Loucy (cell line): ENCODE measurements around the gene TIAM1.

Experiments
- H2AFZ ChIP-seq: fragments of 200-600 bp; sonication (generic); 2 replicates; pipeline ENCODE4 v1.6.0; 2016; ENCODE audit warnings: antibody characterized with exemption, mild to moderate bottlenecking, low read length, moderate library complexity
- H3F3A ChIP-seq: fragments of 200-600 bp; 2 replicates; pipeline ENCODE4 v1.6.0; 2016; ENCODE audit warnings: antibody characterized with exemption, low read depth, mild to moderate bottlenecking
- H3K27me3 ChIP-seq: fragments of 200-600 bp; sonication (generic); 2 replicates; pipeline ENCODE4 v1.6.1; 2014; ENCODE audit warnings: low read length, mild to moderate bottlenecking; ENCODE audit not compliant: insufficient read depth, poor library complexity, severe bottlenecking
- H3K36me3 ChIP-seq: fragments of 200-600 bp; sonication (generic); 2 replicates; pipeline ENCODE4 v1.6.1; 2016; ENCODE audit warnings: low read length; ENCODE audit not compliant: insufficient read depth
- H3K4me1 ChIP-seq: fragments of 200-600 bp; sonication (generic); 2 replicates; pipeline ENCODE4 v1.5.1; 2014; ENCODE audit warnings: low read length, mild to moderate bottlenecking; ENCODE audit not compliant: insufficient read depth, poor library complexity, severe bottlenecking
- H3K4me2 ChIP-seq: fragments of 200-600 bp; sonication (generic); 2 replicates; pipeline ENCODE4 v1.6.0; 2014; ENCODE audit warnings: antibody characterized with exemption, low read length, low read depth, mild to moderate bottlenecking; ENCODE audit not compliant: poor library complexity, severe bottlenecking
- H3K4me3 ChIP-seq: fragments of 200-600 bp; sonication (generic); 2 replicates; pipeline ENCODE4 v1.5.1; 2014; ENCODE audit warnings: low read length, mild to moderate bottlenecking, mixed read lengths; ENCODE audit not compliant: poor library complexity, severe bottlenecking
- H3K79me2 ChIP-seq: fragments of 200-600 bp; sonication (generic); 2 replicates; pipeline ENCODE4 v1.6.1; 2014; ENCODE audit warnings: low read length; ENCODE audit not compliant: insufficient read depth
- H3K9ac ChIP-seq: fragments of 200-600 bp; sonication (generic); 2 replicates; pipeline ENCODE4 v1.6.0; 2014; ENCODE audit warnings: mild to moderate bottlenecking, low read depth, low read length, moderate library complexity; ENCODE audit not compliant: poor library complexity, severe bottlenecking
- H3K9me2 ChIP-seq: fragments of 200-600 bp; sonication (generic); replicated peaks from 2 replicates; pipeline ENCODE4 v1.6.1; 2016; ENCODE audit warnings: low read depth, low read length, mixed read lengths
- H3K9me3 ChIP-seq: fragments of 200-600 bp; sonication (generic); 2 replicates; pipeline ENCODE4 v1.6.1; 2014; ENCODE audit warnings: mild to moderate bottlenecking, antibody characterized with exemption, low read length, low read depth; ENCODE audit not compliant: insufficient read depth
- H4K20me1 ChIP-seq: fragments of 200-600 bp; sonication (generic); 2 replicates; pipeline ENCODE4 v1.6.0; 2014; ENCODE audit warnings: antibody characterized with exemption, low read length, mild to moderate bottlenecking; ENCODE audit not compliant: insufficient read depth, poor library complexity, severe bottlenecking
- EZH2phosphoT487 ChIP-seq: fragments of 200-600 bp; IDR thresholded peaks from 2 replicates; pipeline ENCODE4 v1.6.1; 2018; ENCODE audit warnings: antibody characterized with exemption, mild to moderate bottlenecking, moderate library complexity, borderline replicate concordance
- TF ChIP-seq, protein P1 (sequence below): fragments of 200-600 bp; sonication (generic); conservative IDR thresholded peaks from 2 replicates; pipeline ENCODE4 v1.5.1; 2014; ENCODE audit warnings: mild to moderate bottlenecking, antibody characterized with exemption, low read length

Gene TIAM1

DNA sequence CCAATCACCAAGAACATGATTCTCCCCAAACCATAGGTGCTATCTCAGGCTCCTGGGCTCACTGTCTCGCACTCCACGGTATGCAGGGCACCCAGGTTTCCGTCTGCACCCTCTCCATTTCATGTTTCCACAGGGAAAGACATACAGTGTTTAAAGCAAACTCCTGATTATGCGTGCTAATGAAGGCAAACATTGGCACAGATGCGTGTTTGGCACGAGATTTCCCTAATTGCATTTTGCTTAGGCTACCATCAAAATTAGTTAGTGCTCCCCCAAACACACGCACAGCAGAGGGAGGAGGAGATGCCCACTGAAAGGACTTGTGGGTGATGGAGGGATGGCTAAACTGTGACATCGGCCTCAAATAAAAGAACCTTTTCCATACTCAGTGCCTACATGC is 32.2 kb upstream of the TIAM1 start:
- Histone ChIP-seq H4K20me1 (no peaks in the 10 kb centered on the region), H2AFZ (no peak overlapping the region), H3K27me3 (no peaks in the 10 kb centered on the region), H3K79me2 (peaks cover 22% of the 10 kb centered on the region), H3K9ac (no peak overlapping the region), H3F3A (no peaks in the 10 kb centered on the region), H3K4me1 (peaks cover 15% of the 10 kb centered on the region), H3K4me3 (no peak overlapping the region), H3K36me3 (no peaks in the 10 kb centered on the region), H3K4me2 (no peak overlapping the region), H3K9me2 (no peaks in the 10 kb centered on the region), H3K9me3 (no peaks in the 10 kb centered on the region)
- TF ChIP-seq, protein P1, sequence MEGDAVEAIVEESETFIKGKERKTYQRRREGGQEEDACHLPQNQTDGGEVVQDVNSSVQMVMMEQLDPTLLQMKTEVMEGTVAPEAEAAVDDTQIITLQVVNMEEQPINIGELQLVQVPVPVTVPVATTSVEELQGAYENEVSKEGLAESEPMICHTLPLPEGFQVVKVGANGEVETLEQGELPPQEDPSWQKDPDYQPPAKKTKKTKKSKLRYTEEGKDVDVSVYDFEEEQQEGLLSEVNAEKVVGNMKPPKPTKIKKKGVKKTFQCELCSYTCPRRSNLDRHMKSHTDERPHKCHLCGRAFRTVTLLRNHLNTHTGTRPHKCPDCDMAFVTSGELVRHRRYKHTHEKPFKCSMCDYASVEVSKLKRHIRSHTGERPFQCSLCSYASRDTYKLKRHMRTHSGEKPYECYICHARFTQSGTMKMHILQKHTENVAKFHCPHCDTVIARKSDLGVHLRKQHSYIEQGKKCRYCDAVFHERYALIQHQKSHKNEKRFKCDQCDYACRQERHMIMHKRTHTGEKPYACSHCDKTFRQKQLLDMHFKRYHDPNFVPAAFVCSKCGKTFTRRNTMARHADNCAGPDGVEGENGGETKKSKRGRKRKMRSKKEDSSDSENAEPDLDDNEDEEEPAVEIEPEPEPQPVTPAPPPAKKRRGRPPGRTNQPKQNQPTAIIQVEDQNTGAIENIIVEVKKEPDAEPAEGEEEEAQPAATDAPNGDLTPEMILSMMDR: no peak
- no peak for TF ChIP-seq EZH2phosphoT487

DNA sequence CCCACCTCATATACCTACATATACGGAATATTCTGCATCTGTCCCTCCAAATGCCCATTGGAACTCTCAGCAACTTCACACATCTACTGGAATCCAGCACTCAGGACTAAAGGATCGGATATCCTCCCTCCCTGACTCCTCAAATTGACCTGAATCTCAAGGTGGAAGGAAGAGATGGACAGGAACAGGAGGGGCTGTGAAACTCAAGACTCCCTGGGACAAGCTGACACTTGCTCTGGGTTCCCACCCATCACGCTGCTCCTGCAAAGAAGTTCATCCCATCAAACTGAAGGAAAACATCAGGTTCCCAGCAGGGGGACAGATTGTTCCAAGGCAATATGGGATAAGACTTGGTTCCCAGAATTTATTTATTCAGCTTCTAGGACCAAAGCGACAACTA is 30.3 kb upstream of the TIAM1 start:
- Histone ChIP-seq H3K27me3 (no peaks in the 10 kb centered on the region), H3F3A (no peaks in the 10 kb centered on the region), H2AFZ (no peak overlapping the region), H4K20me1 (no peaks in the 10 kb centered on the region), H3K9me2 (no peaks in the 10 kb centered on the region), H3K4me2 (no peak overlapping the region), H3K4me1 (peaks cover 12% of the 10 kb centered on the region), H3K9ac (no peak overlapping the region), H3K4me3 (no peak overlapping the region), H3K9me3 (no peaks in the 10 kb centered on the region), H3K36me3 (no peaks in the 10 kb centered on the region), H3K79me2 (peaks cover 11% of the 10 kb centered on the region; the same call in 1 of the 2 replicates)
- TF ChIP-seq, protein P1: no peak
- no peak for TF ChIP-seq EZH2phosphoT487

DNA sequence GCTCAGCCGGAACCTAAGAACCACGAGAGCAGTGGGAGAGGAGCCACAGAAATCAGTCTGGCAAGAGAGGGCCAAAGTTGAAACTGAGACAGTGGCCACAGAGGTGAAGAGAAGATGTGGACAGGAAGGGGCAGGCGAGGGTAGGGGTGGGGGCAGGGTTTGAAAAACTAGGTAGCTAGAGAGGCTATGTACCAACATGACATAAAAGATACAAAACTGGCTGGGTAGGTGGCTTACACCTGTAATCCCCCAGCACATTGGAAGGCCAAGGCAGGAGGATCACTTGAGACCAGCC is 28.4 kb upstream of the TIAM1 start:
- no peak overlapping the region for H2AFZ ChIP-seq
- H3K9me3 ChIP-seq: no peaks in the 10 kb centered on the region
- H3K27me3 ChIP-seq: no peaks in the 10 kb centered on the region
- TF ChIP-seq, protein P1: no peak
- TF ChIP-seq EZH2phosphoT487: no peak
- no peaks in the 10 kb centered on the region for H3K9me2 ChIP-seq
- H3K4me2 ChIP-seq: no peak overlapping the region
- H3F3A ChIP-seq: no peaks in the 10 kb centered on the region
- no peaks in the 10 kb centered on the region for H4K20me1 ChIP-seq
- peaks cover 12% of the 10 kb centered on the region for H3K4me1 ChIP-seq
- H3K4me3 ChIP-seq: no peak overlapping the region
- H3K79me2 ChIP-seq: no peaks in the 10 kb centered on the region; the same call in 1 of the 2 replicates
- H3K9ac ChIP-seq: no peak overlapping the region
- H3K36me3 ChIP-seq: no peaks in the 10 kb centered on the region
